Memory B cell (primary cell): ENCODE results near the gene OR52I1.

ENCODE experiments used
- ATAC-seq: fragments of 150-1000 bp; cut with Tn5 transposase; 2 replicates; pipeline ENCODE4 v1.10.0; 2021; ENCODE audit warnings: low read depth, mild to moderate bottlenecking, moderate library complexity
- DNase-seq, 2 donors: peaks; one replicate each; pipeline ENCODE4 v3.0.0; 2022; ENCODE audit warnings: low spot score in 2 of 2
- H3K27ac Mint-ChIP-seq: one replicate; pipeline ENCODE4 v1.8.0; 2022; ENCODE audit warnings: mild to moderate bottlenecking, moderate library complexity, mixed read lengths
- H3K27me3 Mint-ChIP-seq: one replicate; pipeline ENCODE4 v1.8.0; 2022; ENCODE audit warnings: mixed read lengths
- H3K36me3 Mint-ChIP-seq: one replicate; pipeline ENCODE4 v1.8.0; 2022; ENCODE audit warnings: mild to moderate bottlenecking, mixed read lengths
- H3K4me1 Mint-ChIP-seq: one replicate; pipeline ENCODE4 v1.8.0; 2022; ENCODE audit warnings: mixed read lengths
- H3K4me3 Mint-ChIP-seq: one replicate; pipeline ENCODE4 v1.8.0; 2022; ENCODE audit warnings: mild to moderate bottlenecking, moderate library complexity, mixed read lengths
- H3K9me3 Mint-ChIP-seq: one replicate; pipeline ENCODE4 v1.8.0; 2022; ENCODE audit warnings: mixed read lengths

Gene OR52I1

GRCh38 chr11:4589017-4589416, 4.8 kb upstream of the OR52I1 start:
- Mint-ChIP-seq H3K4me3 (no peak overlapping the region), H3K4me1 (no peaks in the 10 kb centered on the region), H3K27me3 (peaks cover 9% of the 10 kb centered on the region), H3K27ac (no peak overlapping the region), H3K36me3 (no peaks in the 10 kb centered on the region), H3K9me3 (no peaks in the 10 kb centered on the region)
- no peak for DNase-seq
- ATAC-seq, result no peak

- no peaks in the 10 kb centered on the region for H3K9me3 Mint-ChIP-seq
- H3K4me1 Mint-ChIP-seq, result peaks cover 14% of the 10 kb centered on the region
Measured at GRCh38 chr11:4605057-4605456, 11.2 kb downstream of the OR52I1 start.

GRCh38 chr11:4606231-4607015, 12.6 kb downstream of the OR52I1 start:
- peak overlapping the region; percentile 97 for H3K4me3 Mint-ChIP-seq
- peaks cover 23% of the 10 kb centered on the region for H3K36me3 Mint-ChIP-seq
- no peaks in the 10 kb centered on the region for H3K9me3 Mint-ChIP-seq
- H3K4me1 Mint-ChIP-seq, result peaks cover 21% of the 10 kb centered on the region
- no peak for ATAC-seq
- no peak overlapping the region for H3K27ac Mint-ChIP-seq
- no peaks in the 10 kb centered on the region for H3K27me3 Mint-ChIP-seq
- no peak for DNase-seq

More at GRCh38 chr11:4605057-4605456, 11.2 kb downstream of the OR52I1 start:
- Mint-ChIP-seq H3K36me3 (peaks cover 33% of the 10 kb centered on the region), H3K27ac (no peak overlapping the region), H3K27me3 (no peaks in the 10 kb centered on the region), H3K4me3 (no peak overlapping the region)
- DNase-seq (no peak), ATAC-seq (no peak)

GRCh38 chr11:4607096-4607495, 13.3 kb downstream of the OR52I1 start:
- H3K4me1 Mint-ChIP-seq, result peaks cover 21% of the 10 kb centered on the region
- DNase-seq (no peak), ATAC-seq (no peak)
- no peaks in the 10 kb centered on the region for H3K27me3 Mint-ChIP-seq
- no peaks in the 10 kb centered on the region for H3K9me3 Mint-ChIP-seq
- peaks cover 19% of the 10 kb centered on the region for H3K36me3 Mint-ChIP-seq
- peak overlapping the region; percentile 97 for H3K4me3 Mint-ChIP-seq
- peak overlapping the region; percentile 94 for H3K27ac Mint-ChIP-seq

GRCh38 chr11:4607781-4608666, 14.2 kb downstream of the OR52I1 start, which contains the start of gene TRIM68:
TRIM68 (minus strand) TSS chr11:4608231; CDS start chr11:4605504, 2,727 bp downstream.
- H3K27me3 Mint-ChIP-seq, result no peaks in the 10 kb centered on the region
- peak within 1 kb of the TSS; percentile 97 for H3K4me3 Mint-ChIP-seq
- peaks cover 13% of the 10 kb centered on the region for H3K36me3 Mint-ChIP-seq
- ATAC-seq (peak; percentile 100), DNase-seq (peak; percentile 89 to 91)
- peak within 1 kb of the TSS; percentile 94 for H3K27ac Mint-ChIP-seq
- H3K9me3 Mint-ChIP-seq, result no peaks in the 10 kb centered on the region
- H3K4me1 Mint-ChIP-seq, result peaks cover 21% of the 10 kb centered on the region

- no peak for ATAC-seq
- H3K36me3 Mint-ChIP-seq, result no peaks in the 10 kb centered on the region
- DNase-seq, result no peak
- H3K9me3 Mint-ChIP-seq, result no peaks in the 10 kb centered on the region
- peak overlapping the region; percentile 64 for H3K4me3 Mint-ChIP-seq
- peaks cover 21% of the 10 kb centered on the region for H3K4me1 Mint-ChIP-seq
- no peaks in the 10 kb centered on the region for H3K27me3 Mint-ChIP-seq
- H3K27ac Mint-ChIP-seq, result peak overlapping the region; percentile 94
Measured at GRCh38 chr11:4610258-4610935, 16.6 kb downstream of the OR52I1 start.

- Mint-ChIP-seq H3K4me3 (no peak overlapping the region), H3K4me1 (peaks cover 20% of the 10 kb centered on the region), H3K27ac (no peak overlapping the region), H3K36me3 (no peaks in the 10 kb centered on the region), H3K27me3 (peaks cover 2% of the 10 kb centered on the region), H3K9me3 (peaks cover 2% of the 10 kb centered on the region)
- DNase-seq (no peak), ATAC-seq (no peak)
Measured at GRCh38 chr11:4611986-4612385, 18.1 kb downstream of the OR52I1 start.

GRCh38 chr11:4615856-4616444, 22.1 kb downstream of the OR52I1 start:
- no peak overlapping the region for H3K4me3 Mint-ChIP-seq
- DNase-seq (no peak), ATAC-seq (no peak)
- H3K36me3 Mint-ChIP-seq, result no peaks in the 10 kb centered on the region
- H3K27ac Mint-ChIP-seq, result no peak overlapping the region
- peaks cover 2% of the 10 kb centered on the region for H3K4me1 Mint-ChIP-seq
- H3K27me3 Mint-ChIP-seq, result peaks cover 5% of the 10 kb centered on the region
- H3K9me3 Mint-ChIP-seq, result peaks cover 2% of the 10 kb centered on the region

- Mint-ChIP-seq H3K9me3 (peaks cover 2% of the 10 kb centered on the region), H3K27ac (no peak overlapping the region), H3K36me3 (no peaks in the 10 kb centered on the region), H3K27me3 (peaks cover 5% of the 10 kb centered on the region), H3K4me1 (peaks cover 2% of the 10 kb centered on the region), H3K4me3 (no peak overlapping the region)
- DNase-seq (no peak), ATAC-seq (no peak)
Measured at GRCh38 chr11:4619514-4619913, 25.7 kb downstream of the OR52I1 start.

GRCh38 chr11:4626207-4627099, 32.6 kb downstream of the OR52I1 start:
- no peak overlapping the region for H3K27ac Mint-ChIP-seq
- H3K9me3 Mint-ChIP-seq, result peaks cover 7% of the 10 kb centered on the region
- H3K36me3 Mint-ChIP-seq, result peaks cover 8% of the 10 kb centered on the region
- no peak overlapping the region for H3K4me3 Mint-ChIP-seq
- no peak for ATAC-seq
- no peaks in the 10 kb centered on the region for H3K4me1 Mint-ChIP-seq
- peaks cover 20% of the 10 kb centered on the region for H3K27me3 Mint-ChIP-seq
- peak; percentile 17 to 20 for DNase-seq

- Mint-ChIP-seq H3K4me3 (no peak overlapping the region), H3K27me3 (peaks cover 3% of the 10 kb centered on the region), H3K36me3 (no peaks in the 10 kb centered on the region), H3K27ac (no peak overlapping the region), H3K9me3 (no peaks in the 10 kb centered on the region), H3K4me1 (no peaks in the 10 kb centered on the region)
- ATAC-seq (no peak), DNase-seq (no peak)
Measured at GRCh38 chr11:4636136-4636535, 42.3 kb downstream of the OR52I1 start.

- Mint-ChIP-seq H3K9me3 (no peaks in the 10 kb centered on the region), H3K4me1 (no peaks in the 10 kb centered on the region), H3K27ac (no peak within 1 kb of the TSS), H3K36me3 (no peaks in the 10 kb centered on the region), H3K27me3 (peaks cover 12% of the 10 kb centered on the region), H3K4me3 (no peak within 1 kb of the TSS)
- DNase-seq, result peak; percentile 58 to 72
- peak; percentile 87 for ATAC-seq
Measured at GRCh38 chr11:4636962-4637661, 43.3 kb downstream of the OR52I1 start, which contains the start of gene OR51D1. OR51D1 (plus strand) TSS chr11:4637477; CDS start chr11:4639791, 2,314 bp downstream.
